ENCODE data around the gene BST2. TPM values are rescaled to one million over a fixed set of nuclear protein-coding genes. Genes with fewer than 3 reads are reported as not detected.

The BST2 gene
- total and polyA plus RNA-seq, 9 of the 15 experiments (the other 6 are each of a cell fraction or from before 2014, with no cell fraction given): 11.2 to 232 (median 151) TPM

DNA sequence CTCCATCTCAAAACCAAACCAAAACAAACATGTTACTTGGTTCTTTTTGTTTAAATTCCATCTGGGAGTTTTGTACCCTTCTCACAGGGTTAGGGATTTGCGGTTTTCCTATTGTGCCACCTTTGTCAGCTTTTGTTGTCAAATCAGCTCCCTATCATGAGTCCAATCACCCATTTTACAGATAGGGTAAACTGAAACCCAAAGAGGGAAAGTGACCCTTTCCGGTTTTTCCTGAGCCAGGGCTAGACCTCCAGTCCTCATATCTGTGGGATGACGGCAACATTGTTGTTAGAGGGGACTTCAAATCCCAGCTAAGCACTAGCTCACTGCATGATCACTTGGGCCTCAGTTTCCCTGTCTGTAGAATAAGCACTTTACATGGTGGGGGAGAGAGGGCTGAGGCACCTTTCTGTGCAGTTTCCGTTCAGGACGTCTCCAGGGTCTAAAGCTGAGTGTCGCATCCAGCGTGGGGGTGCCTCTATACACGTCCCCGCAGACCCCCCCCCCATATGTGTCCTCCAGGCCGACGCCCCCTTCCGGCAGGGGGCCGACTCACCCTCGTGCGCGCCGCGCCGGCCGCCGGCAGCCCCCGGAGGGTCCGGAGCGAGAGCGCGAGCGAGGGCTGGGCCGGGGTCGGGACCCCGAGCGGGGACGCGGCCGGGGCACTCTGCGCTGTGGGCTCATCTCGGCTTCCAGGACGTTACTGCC, 15.3 kb downstream of the BST2 start:
- Histone ChIP-seq H3K27me3 (ENCODE audit: control insufficient read depth in 2 of 2, insufficient read depth in 2 of 2, low read length in 2 of 2) (no peaks in the 10 kb centered on the region), H3K4me1 (replicated peaks in 1 of 2; ENCODE audit: control insufficient read depth in 2 of 2, insufficient read depth in 2 of 2, low read length in 2 of 2) (peaks cover 19 to 38% of the 10 kb centered on the region in 2 experiments), H3K9ac (ENCODE audit: insufficient read depth in 1 of 2, low read depth in 2 of 2, low read length in 2 of 2) (peak overlapping the region in 1 of 2 experiments; percentile 86; a peak in 3 of 4 replicates), H3K9me1 (ENCODE audit: control insufficient read depth, insufficient read depth, low read length) (no peaks in the 10 kb centered on the region), H3K9me3 (replicated peaks; ENCODE audit: control insufficient read depth, insufficient read depth, low read depth, low read length) (peaks cover 9% of the 10 kb centered on the region), H2AFZ (ENCODE audit: low read depth, low read length) (peak overlapping the region; percentile 92), H3K36me3 (ENCODE audit: control insufficient read depth, insufficient read depth, low read length) (no peaks in the 10 kb centered on the region), H3K79me2 (ENCODE audit: control insufficient read depth, insufficient read depth, low read length) (no peaks in the 10 kb centered on the region), H3K27ac (ENCODE audit: extremely low read depth, low read depth, low read length) (no peak overlapping the region), H3K4me2 (ENCODE audit: insufficient read depth, low read length) (peak overlapping the region; percentile 92), H3K4me3 (peak overlapping the region; percentile 51), H4K20me1 (replicated peaks; ENCODE audit: control insufficient read depth, insufficient read depth, low read length) (no peaks in the 10 kb centered on the region)
- no peak for ATAC-seq
- no TSS peak for BruUV-seq (replicated peaks)
- ChIA-PET POLR2A (interaction anchor here (0.5 to 1.4 kb wide), 3 partner anchors 19 to 82 kb away, joined by 3 to 4 read pairs (median 4); no protein-coding TSS in a partner anchor), CTCF (ENCODE audit: low intra/inter-chr PET ratio) (interaction anchor here (0.7 to 2.0 kb wide), 4 partner anchors 85 to 130 kb away, joined by 3 to 7 read pairs (median 4); no protein-coding TSS in a partner anchor)
- 13% methylated on average over 25 of the region's 37 CpGs for WGBS (ENCODE audit: insufficient coverage, low coverage, missing lambda C conversion rate)
- intact Hi-C loops (cut with micrococcal nuclease): no loop called here
- in situ Hi-C loops (cut with MboI): loop anchor here (5.0 to 10.0 kb wide), 3 partner anchors 43 to 325 kb away; no protein-coding TSS in a partner anchor
- DNase-seq (ENCODE audit: extremely low read depth in 1 of 4, low spot score in 3 of 4): peak in 3 of 4 experiments; percentile 31 to 53 (median 42)
- no peak for FAIRE-seq
- TF ChIP-seq RBM25 (IDR thresholded peaks at IDR 0.05; ENCODE audit: low read depth, low read length, severe bottlenecking) (peak; percentile 93), TAF7 (tag; IDR thresholded peaks at IDR 0.05) (no peak), SLC30A9 (CRISPR knock-in tag; IDR thresholded peaks at IDR 0.05) (no peak), HDAC2 (IDR thresholded peaks at IDR 0.05) (peak; percentile 63; the same call in 1 of the 2 replicates), SMARCA5 (IDR thresholded peaks at IDR 0.05) (peak; percentile 66), HNRNPK (IDR thresholded peaks at IDR 0.05; ENCODE audit: low read depth, low read length, poor library complexity, severe bottlenecking) (no peak), THRB (CRISPR knock-in tag; conservative IDR thresholded peaks at IDR 0.05) (no peak), CAMTA2 (CRISPR knock-in tag; conservative IDR thresholded peaks at IDR 0.05) (no peak), CHD4 (IDR thresholded peaks at IDR 0.05; ENCODE audit: insufficient read depth, insufficient replicate concordance, low read depth, low read length, poor library complexity, severe bottlenecking) (peak; percentile 64), XRCC4 (IDR thresholded peaks at IDR 0.05; ENCODE audit: extremely low read depth, insufficient read depth, insufficient read length) (no peak), ETV5 (CRISPR knock-in tag; IDR thresholded peaks at IDR 0.05; ENCODE audit: low read depth) (no peak), MEIS2 (IDR thresholded peaks at IDR 0.05; ENCODE audit: partially characterized antibody) (no peak), DEAF1 (CRISPR knock-in tag; IDR thresholded peaks at IDR 0.05) (no peak), PHF20 (IDR thresholded peaks at IDR 0.05; ENCODE audit: partially characterized antibody) (peak; percentile 55)
- TF ChIP-seq, protein P1, sequence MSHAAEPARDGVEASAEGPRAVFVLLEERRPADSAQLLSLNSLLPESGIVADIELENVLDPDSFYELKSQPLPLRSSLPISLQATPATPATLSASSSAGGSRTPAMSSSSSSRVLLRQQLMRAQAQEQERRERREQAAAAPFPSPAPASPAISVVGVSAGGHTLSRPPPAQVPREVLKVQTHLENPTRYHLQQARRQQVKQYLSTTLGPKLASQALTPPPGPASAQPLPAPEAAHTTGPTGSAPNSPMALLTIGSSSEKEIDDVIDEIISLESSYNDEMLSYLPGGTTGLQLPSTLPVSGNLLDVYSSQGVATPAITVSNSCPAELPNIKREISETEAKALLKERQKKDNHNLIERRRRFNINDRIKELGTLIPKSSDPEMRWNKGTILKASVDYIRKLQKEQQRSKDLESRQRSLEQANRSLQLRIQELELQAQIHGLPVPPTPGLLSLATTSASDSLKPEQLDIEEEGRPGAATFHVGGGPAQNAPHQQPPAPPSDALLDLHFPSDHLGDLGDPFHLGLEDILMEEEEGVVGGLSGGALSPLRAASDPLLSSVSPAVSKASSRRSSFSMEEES (CRISPR knock-in tag; IDR thresholded peaks at IDR 0.05): no peak
- TF ChIP-seq, protein P2, sequence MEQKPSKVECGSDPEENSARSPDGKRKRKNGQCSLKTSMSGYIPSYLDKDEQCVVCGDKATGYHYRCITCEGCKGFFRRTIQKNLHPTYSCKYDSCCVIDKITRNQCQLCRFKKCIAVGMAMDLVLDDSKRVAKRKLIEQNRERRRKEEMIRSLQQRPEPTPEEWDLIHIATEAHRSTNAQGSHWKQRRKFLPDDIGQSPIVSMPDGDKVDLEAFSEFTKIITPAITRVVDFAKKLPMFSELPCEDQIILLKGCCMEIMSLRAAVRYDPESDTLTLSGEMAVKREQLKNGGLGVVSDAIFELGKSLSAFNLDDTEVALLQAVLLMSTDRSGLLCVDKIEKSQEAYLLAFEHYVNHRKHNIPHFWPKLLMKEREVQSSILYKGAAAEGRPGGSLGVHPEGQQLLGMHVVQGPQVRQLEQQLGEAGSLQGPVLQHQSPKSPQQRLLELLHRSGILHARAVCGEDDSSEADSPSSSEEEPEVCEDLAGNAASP (IDR thresholded peaks at IDR 0.05): no peak
